ENCODE measurements around the gene TSPAN12. TPM values are rescaled to one million over a fixed set of nuclear protein-coding genes. Genes with fewer than 3 reads are reported as not detected.
A peak's percentile ranks its signal among the peaks of the same experiment; 100 is the strongest.

Gene TSPAN12
- total RNA-seq, 1 experiment from 2014 or later, result not detected

DNA sequence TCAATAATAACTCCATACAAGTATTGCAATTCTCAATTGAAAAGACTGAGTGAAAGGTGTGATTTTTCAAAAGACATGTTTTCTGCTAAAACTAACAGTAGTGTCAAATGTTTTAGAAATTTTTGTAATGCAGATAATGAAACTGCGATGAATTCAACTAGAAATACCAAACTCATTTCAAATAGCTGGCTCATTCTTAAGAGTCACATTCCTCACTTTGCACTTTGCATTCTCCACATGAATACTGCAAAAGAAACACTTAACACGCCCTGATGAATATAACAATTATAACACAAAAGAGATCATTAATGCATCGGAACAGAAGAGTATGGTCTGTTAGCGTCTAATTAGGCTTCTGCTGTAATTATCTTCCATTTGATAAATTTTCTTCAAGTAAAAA, 15.5 kb upstream of the TSPAN12 start:
- no peak overlapping the region for H3K4me3 Mint-ChIP-seq (ENCODE audit: unreplicated experiment)
- BruUV-seq (replicated peaks), result no TSS peak
- DNase-seq (ENCODE audit: unreplicated experiment), result no peak
- intact Hi-C loops (cut with micrococcal nuclease), result no loop called here
- ChIA-PET CTCF (no interaction called here), POLR2A (no interaction called here)
- no peaks in the 10 kb centered on the region for H3K36me3 Mint-ChIP-seq (ENCODE audit: insufficient read depth, unreplicated experiment)
- no peaks in the 10 kb centered on the region for H3K9me3 Mint-ChIP-seq (ENCODE audit: unreplicated experiment)
- H3K27ac Mint-ChIP-seq (ENCODE audit: low read depth, unreplicated experiment), result no peak overlapping the region
- TF ChIP-seq CTCF (IDR thresholded peaks at IDR 0.05; ENCODE audit: unreplicated experiment), result no peak
- H3K27me3 Mint-ChIP-seq (ENCODE audit: insufficient read depth, unreplicated experiment), result peaks cover 90% of the 10 kb centered on the region
- H3K4me1 Mint-ChIP-seq (ENCODE audit: insufficient read depth, unreplicated experiment), result no peaks in the 10 kb centered on the region

GRCh38 chr7:120869700-120870099, 11.8 kb upstream of the TSPAN12 start:
- Mint-ChIP-seq H3K36me3 (ENCODE audit: insufficient read depth, unreplicated experiment) (no peaks in the 10 kb centered on the region), H3K4me3 (ENCODE audit: unreplicated experiment) (no peak overlapping the region), H3K4me1 (ENCODE audit: insufficient read depth, unreplicated experiment) (no peaks in the 10 kb centered on the region), H3K27ac (ENCODE audit: low read depth, unreplicated experiment) (no peak overlapping the region), H3K27me3 (ENCODE audit: insufficient read depth, unreplicated experiment) (peaks cover 91% of the 10 kb centered on the region), H3K9me3 (ENCODE audit: unreplicated experiment) (no peaks in the 10 kb centered on the region)
- no peak for DNase-seq (ENCODE audit: unreplicated experiment)
- CTCF ChIA-PET, result interaction anchor here (1.4 kb wide), 1 partner anchor 64 kb away, joined by 3 read pairs; no protein-coding TSS in a partner anchor
- TF ChIP-seq CTCF (IDR thresholded peaks at IDR 0.05; ENCODE audit: unreplicated experiment), result no peak
- intact Hi-C loops (cut with micrococcal nuclease), result no loop called here
- BruUV-seq (replicated peaks), result no TSS peak
- POLR2A ChIA-PET, result no interaction called here

GRCh38 chr7:120867932-120868331, 10.0 kb upstream of the TSPAN12 start:
- ChIA-PET POLR2A (no interaction called here), CTCF (interaction anchor here (1.0 kb wide), 1 partner anchor 12 kb away, joined by 4 read pairs; no protein-coding TSS in a partner anchor)
- peak; percentile 16 for DNase-seq (ENCODE audit: unreplicated experiment)
- Mint-ChIP-seq H3K36me3 (ENCODE audit: insufficient read depth, unreplicated experiment) (no peaks in the 10 kb centered on the region), H3K9me3 (ENCODE audit: unreplicated experiment) (no peaks in the 10 kb centered on the region), H3K4me1 (ENCODE audit: insufficient read depth, unreplicated experiment) (no peaks in the 10 kb centered on the region), H3K27ac (ENCODE audit: low read depth, unreplicated experiment) (no peak overlapping the region), H3K4me3 (ENCODE audit: unreplicated experiment) (no peak overlapping the region), H3K27me3 (ENCODE audit: insufficient read depth, unreplicated experiment) (peaks cover 91% of the 10 kb centered on the region)
- intact Hi-C loops (cut with micrococcal nuclease), result no loop called here
- BruUV-seq (replicated peaks), result no TSS peak
- no peak for TF ChIP-seq CTCF (IDR thresholded peaks at IDR 0.05; ENCODE audit: unreplicated experiment)

DNA sequence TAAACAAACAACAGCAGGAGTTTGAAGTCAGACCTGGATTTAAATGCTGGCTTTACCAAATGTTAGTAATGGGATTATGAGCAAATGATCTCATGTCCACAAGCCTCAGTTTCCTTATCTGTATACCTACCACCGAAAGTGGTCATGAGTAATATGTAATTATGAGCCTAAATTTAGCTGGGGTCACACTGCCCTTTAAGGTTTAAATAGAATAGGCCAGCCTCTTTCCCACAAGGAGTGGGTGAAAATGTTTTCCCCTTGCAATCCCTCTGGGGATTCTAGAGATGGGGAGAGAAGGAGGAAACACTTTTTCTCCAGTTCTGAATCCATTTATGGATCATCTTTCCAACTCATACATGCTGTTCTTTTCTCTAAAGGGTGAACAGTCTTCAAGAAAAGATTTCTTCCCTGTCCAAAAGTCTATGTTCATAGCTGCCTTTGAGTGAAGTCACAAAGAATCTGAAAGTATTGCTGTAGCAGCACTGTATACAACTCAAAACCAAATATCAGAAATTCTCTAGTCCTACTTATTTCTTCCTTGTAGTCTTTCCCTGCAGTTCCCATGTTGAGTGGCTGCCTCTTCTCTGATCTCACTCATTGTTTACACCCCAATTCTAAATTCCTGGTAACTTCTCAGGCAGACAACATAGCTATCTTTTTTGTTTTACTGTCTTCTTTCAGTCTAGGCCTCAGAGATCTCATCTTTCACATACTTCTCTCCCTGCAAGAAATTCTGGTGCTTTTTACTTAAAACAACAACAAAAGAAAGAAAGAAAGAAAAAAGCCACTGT, 7.4 kb upstream of the TSPAN12 start:
- intact Hi-C loops (cut with micrococcal nuclease), result no loop called here
- Mint-ChIP-seq H3K4me1 (ENCODE audit: insufficient read depth, unreplicated experiment) (no peaks in the 10 kb centered on the region), H3K36me3 (ENCODE audit: insufficient read depth, unreplicated experiment) (no peaks in the 10 kb centered on the region), H3K27ac (ENCODE audit: low read depth, unreplicated experiment) (no peak overlapping the region), H3K9me3 (ENCODE audit: unreplicated experiment) (no peaks in the 10 kb centered on the region), H3K27me3 (ENCODE audit: insufficient read depth, unreplicated experiment) (peaks cover 92% of the 10 kb centered on the region), H3K4me3 (ENCODE audit: unreplicated experiment) (no peak overlapping the region)
- no TSS peak for BruUV-seq (replicated peaks)
- CTCF ChIA-PET, result no interaction called here
- POLR2A ChIA-PET, result no interaction called here
- DNase-seq (ENCODE audit: unreplicated experiment), result no peak
- TF ChIP-seq CTCF (IDR thresholded peaks at IDR 0.05; ENCODE audit: unreplicated experiment), result no peak
